Activated naive CD8-positive, alpha-beta T cell treated with anti-CD3 and anti-CD28 coated beads, Interleukin-2, amount 50 U/mL, for 24 hours (primary cell): ENCODE data around the gene ARHGAP15.
A peak's percentile ranks its signal among the peaks of the same experiment; 100 is the strongest.

Experiments
- ATAC-seq: fragments of 150-1000 bp; cut with Tn5 transposase; one replicate; pipeline ENCODE4 v1.10.0; 2021
- DNase-seq: peaks from one replicate; pipeline ENCODE4 v3.0.0; 2021
- H3K27ac Mint-ChIP-seq: one replicate; pipeline ENCODE4 v1.8.0; 2021; ENCODE audit warnings: mild to moderate bottlenecking, mixed read lengths
- H3K27me3 Mint-ChIP-seq: one replicate; pipeline ENCODE4 v1.8.0; 2021; ENCODE audit warnings: mixed read lengths
- H3K36me3 Mint-ChIP-seq: one replicate; pipeline ENCODE4 v1.8.0; 2021; ENCODE audit warnings: low read depth, mixed read lengths
- H3K4me1 Mint-ChIP-seq: one replicate; pipeline ENCODE4 v1.8.0; 2021; ENCODE audit warnings: mixed read lengths
- H3K4me3 Mint-ChIP-seq: one replicate; pipeline ENCODE4 v1.8.0; 2021; ENCODE audit warnings: mild to moderate bottlenecking, moderate library complexity, mixed read lengths
- H3K9me3 Mint-ChIP-seq: one replicate; pipeline ENCODE4 v1.8.0; 2021; ENCODE audit warnings: mixed read lengths

Gene ARHGAP15

DNA sequence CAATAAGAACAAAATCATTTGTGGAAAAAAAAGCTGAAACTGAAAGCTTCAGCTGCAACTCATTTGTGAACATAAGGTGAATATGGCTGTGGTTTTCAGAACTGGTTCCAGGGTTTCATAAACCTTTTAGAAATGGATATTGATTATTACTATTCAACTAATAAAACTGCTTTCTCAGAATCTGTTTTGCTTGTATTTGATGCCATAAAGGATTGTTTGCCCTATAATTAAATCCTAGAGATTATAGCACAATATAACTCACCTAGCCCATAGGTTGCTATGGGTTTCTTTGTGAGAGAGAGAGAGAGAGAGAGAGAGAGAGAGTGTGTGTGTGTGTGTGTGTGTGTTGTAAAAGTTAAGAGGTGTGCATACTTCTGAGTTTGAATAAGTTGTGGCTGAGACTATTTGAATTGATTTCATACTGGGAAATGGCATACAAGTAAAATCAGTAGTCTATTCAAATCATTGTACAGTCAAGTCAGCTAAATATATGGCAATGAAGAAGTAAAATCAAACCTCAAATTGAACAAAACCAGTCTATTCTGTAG, 339.2 kb downstream of the ARHGAP15 start:
- H3K9me3 Mint-ChIP-seq, result no peaks in the 10 kb centered on the region
- peak overlapping the region; percentile 64 for H3K27ac Mint-ChIP-seq
- H3K4me3 Mint-ChIP-seq, result no peak overlapping the region
- ATAC-seq (peak; percentile 72), DNase-seq (no peak)
- H3K36me3 Mint-ChIP-seq, result peaks cover 10% of the 10 kb centered on the region
- peaks cover 30% of the 10 kb centered on the region for H3K4me1 Mint-ChIP-seq
- H3K27me3 Mint-ChIP-seq, result no peaks in the 10 kb centered on the region

DNA sequence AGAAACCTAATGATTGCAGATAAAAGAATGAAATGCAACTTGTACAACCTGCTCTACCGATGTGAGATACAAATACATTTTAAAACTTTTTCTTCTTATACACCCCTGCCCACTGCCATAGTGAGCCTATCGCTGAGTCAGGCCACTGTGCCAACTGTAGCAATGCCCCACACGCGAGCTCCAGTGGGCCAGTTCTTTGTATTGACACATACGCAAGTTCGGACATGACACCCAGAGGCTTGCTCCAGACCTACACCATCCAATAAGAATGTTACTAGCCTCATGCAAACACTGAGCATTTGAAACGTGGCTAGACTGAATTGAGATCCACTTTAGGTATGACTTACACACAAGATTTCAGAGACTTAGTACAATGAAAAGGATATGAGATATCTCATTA, 340.1 kb downstream of the ARHGAP15 start:
- no peak overlapping the region for H3K27ac Mint-ChIP-seq
- peaks cover 25% of the 10 kb centered on the region for H3K4me1 Mint-ChIP-seq
- no peak overlapping the region for H3K4me3 Mint-ChIP-seq
- ATAC-seq (no peak), DNase-seq (no peak)
- H3K27me3 Mint-ChIP-seq, result no peaks in the 10 kb centered on the region
- no peaks in the 10 kb centered on the region for H3K9me3 Mint-ChIP-seq
- peaks cover 13% of the 10 kb centered on the region for H3K36me3 Mint-ChIP-seq

DNA sequence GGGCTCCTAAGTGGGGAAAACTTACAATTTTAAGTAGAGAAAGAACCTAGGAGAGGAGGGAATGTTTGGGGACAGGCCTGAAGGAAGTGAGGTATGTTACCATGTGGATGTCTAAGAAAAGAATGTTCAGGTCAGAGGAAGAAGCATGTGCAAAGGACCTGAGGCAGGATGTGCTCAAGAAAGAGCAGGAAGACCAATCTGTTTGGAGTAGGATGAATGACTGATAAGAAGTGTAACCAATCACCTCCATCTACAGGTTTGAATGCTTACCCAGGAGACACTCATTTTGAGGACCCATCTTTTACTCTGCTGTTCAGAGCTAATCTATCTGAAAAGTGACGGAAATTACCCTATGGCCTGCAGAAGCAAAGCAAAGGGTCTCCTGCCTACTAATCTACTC, 342.3 kb downstream of the ARHGAP15 start:
- DNase-seq (no peak), ATAC-seq (no peak)
- peaks cover 12% of the 10 kb centered on the region for H3K36me3 Mint-ChIP-seq
- H3K4me3 Mint-ChIP-seq, result no peak overlapping the region
- H3K27ac Mint-ChIP-seq, result no peak overlapping the region
- H3K4me1 Mint-ChIP-seq, result peaks cover 31% of the 10 kb centered on the region
- H3K27me3 Mint-ChIP-seq, result no peaks in the 10 kb centered on the region
- no peaks in the 10 kb centered on the region for H3K9me3 Mint-ChIP-seq

DNA sequence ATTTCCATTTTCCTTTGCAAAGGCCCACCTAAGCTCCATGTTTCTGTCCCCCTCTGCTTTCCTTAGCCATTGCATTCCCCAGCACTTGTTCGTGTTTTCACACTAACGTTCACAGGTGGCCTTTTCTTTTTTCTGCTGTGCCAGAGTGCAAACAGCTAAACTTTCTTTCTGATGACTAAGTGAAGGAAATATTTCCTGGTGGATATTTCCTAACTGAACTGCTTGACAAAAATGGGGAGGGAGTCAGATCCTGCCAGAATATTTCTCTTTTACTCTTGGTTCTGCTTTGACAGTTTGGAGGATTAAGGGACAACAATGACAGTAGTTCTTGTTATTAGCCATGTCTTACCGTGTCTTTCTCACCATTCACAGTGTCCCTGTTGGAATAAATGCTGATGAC, 344.0 kb downstream of the ARHGAP15 start:
- H3K36me3 Mint-ChIP-seq, result peaks cover 12% of the 10 kb centered on the region
- no peak overlapping the region for H3K4me3 Mint-ChIP-seq
- ATAC-seq (no peak), DNase-seq (no peak)
- no peaks in the 10 kb centered on the region for H3K27me3 Mint-ChIP-seq
- H3K9me3 Mint-ChIP-seq, result no peaks in the 10 kb centered on the region
- H3K27ac Mint-ChIP-seq, result no peak overlapping the region
- H3K4me1 Mint-ChIP-seq, result peaks cover 32% of the 10 kb centered on the region

DNA sequence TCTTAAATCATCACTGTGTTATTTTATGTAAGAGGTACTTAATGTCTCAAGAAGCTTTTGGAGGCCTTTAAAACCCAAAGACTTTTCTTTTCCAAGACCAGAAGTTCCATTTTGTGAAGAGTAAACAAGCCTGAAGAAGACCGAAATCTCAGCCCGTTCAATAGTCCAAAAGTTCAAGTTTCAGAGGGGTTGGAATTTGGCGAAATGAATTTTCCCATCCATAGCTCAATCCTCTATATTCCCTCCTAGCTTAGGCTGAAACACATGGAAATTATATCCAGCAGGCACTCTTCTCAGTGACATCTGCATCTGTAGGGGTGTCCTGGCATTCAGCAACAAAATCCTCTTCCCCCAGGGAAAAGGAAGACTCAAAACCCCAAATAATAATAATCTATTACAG, 344.6 kb downstream of the ARHGAP15 start:
- H3K4me3 Mint-ChIP-seq, result no peak overlapping the region
- H3K27me3 Mint-ChIP-seq, result no peaks in the 10 kb centered on the region
- ATAC-seq (no peak), DNase-seq (no peak)
- peaks cover 12% of the 10 kb centered on the region for H3K36me3 Mint-ChIP-seq
- H3K27ac Mint-ChIP-seq, result no peak overlapping the region
- no peaks in the 10 kb centered on the region for H3K9me3 Mint-ChIP-seq
- H3K4me1 Mint-ChIP-seq, result peaks cover 27% of the 10 kb centered on the region

DNA sequence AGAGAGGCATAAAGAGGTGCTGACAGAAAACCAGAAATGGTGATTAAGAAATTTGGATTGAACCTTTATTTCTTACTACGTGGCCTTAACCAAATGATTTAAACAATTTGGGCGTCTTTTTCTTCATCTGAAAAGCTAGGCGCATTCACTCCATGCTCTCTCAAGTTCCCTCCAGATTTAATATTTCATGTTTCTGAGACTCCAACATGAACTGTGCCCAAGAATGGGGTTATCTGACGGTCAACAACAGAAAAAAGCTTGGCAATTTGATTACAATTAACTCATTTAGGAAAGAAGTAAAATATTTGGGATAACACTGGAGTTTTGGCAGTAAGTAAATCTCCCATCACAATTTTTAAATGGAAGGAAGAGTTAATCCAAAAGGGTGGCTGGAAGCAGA, 345.4 kb downstream of the ARHGAP15 start:
- H3K27me3 Mint-ChIP-seq, result no peaks in the 10 kb centered on the region
- DNase-seq (no peak), ATAC-seq (no peak)
- no peaks in the 10 kb centered on the region for H3K9me3 Mint-ChIP-seq
- H3K36me3 Mint-ChIP-seq, result peaks cover 12% of the 10 kb centered on the region
- H3K4me3 Mint-ChIP-seq, result no peak overlapping the region
- H3K4me1 Mint-ChIP-seq, result peaks cover 21% of the 10 kb centered on the region
- no peak overlapping the region for H3K27ac Mint-ChIP-seq

DNA sequence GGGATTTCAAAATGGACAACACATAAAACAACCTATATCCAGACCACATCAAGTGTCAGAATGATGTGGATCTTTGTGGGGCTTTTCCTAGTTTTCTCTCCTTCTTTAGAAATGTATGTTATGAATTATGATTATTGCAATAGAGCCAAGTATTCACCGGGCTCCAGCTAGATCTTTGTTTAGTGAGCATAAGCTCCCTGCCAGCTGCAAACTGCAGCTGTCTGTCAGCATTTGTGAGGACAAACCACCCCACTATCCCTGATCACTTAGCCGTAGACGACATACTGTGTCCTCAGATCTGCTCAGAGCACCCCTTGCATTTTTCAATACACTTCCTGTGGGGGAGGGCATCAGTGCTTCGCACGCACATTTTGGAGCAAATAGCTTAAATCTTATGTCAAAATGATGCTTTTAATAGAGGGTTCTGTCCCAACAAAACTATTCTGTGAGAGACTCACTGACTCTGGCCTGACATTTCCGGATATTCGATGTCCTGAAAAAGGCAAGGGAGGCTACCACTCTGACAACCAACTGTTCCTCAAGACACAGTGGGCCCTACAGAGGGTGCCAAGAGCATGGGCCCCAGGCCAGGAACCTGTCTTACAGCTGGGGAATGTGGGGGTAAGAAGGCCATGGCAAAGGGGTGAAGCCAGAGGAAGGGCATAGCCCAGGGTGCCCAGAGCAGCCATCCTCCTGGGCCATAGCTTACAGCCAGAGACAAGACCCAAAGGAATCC, 346.0 kb downstream of the ARHGAP15 start:
- H3K27ac Mint-ChIP-seq, result no peak overlapping the region
- ATAC-seq, result no peak
- H3K9me3 Mint-ChIP-seq, result no peaks in the 10 kb centered on the region
- H3K4me3 Mint-ChIP-seq, result no peak overlapping the region
- H3K36me3 Mint-ChIP-seq, result peaks cover 12% of the 10 kb centered on the region
- DNase-seq, result no peak
- H3K27me3 Mint-ChIP-seq, result no peaks in the 10 kb centered on the region
- H3K4me1 Mint-ChIP-seq, result peaks cover 21% of the 10 kb centered on the region

DNA sequence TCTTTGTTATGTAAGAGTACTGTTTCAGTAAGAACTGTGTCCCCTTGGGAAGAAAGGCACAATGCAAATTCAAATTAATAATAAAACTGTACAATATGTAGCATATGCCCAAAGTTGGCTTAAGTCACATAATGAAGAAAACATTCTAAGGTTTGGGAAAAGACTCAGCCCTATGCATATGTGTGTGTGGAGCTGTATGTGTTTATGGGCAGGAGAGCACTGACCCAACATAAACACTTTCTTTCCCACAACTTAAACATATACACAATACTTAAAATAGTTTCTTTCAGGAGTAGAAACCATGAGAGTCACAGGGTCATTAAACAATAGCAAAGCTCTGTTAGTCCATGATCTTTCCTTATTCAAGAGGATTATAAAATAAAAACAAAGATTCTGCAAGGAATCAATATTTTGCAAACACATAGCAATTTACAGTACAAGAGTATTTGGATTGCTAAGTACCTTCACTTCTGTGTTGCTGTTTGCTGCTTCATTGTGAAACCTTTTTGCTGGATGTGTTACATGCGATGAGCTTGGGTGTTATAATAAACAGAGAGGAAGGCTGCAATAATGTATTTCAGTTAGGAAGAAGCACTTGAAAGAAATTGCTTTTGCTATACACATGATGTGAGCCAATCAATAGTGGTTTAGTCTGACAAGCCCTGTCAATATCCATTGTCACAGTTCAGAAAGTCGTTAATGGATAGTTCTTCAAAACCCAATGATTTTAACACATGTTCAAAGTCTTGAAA, 347.3 kb downstream of the ARHGAP15 start:
- Mint-ChIP-seq H3K36me3 (peaks cover 11% of the 10 kb centered on the region), H3K9me3 (no peaks in the 10 kb centered on the region), H3K4me3 (no peak overlapping the region), H3K4me1 (peaks cover 27% of the 10 kb centered on the region), H3K27me3 (no peaks in the 10 kb centered on the region), H3K27ac (no peak overlapping the region)
- ATAC-seq, result no peak
- DNase-seq, result no peak

DNA sequence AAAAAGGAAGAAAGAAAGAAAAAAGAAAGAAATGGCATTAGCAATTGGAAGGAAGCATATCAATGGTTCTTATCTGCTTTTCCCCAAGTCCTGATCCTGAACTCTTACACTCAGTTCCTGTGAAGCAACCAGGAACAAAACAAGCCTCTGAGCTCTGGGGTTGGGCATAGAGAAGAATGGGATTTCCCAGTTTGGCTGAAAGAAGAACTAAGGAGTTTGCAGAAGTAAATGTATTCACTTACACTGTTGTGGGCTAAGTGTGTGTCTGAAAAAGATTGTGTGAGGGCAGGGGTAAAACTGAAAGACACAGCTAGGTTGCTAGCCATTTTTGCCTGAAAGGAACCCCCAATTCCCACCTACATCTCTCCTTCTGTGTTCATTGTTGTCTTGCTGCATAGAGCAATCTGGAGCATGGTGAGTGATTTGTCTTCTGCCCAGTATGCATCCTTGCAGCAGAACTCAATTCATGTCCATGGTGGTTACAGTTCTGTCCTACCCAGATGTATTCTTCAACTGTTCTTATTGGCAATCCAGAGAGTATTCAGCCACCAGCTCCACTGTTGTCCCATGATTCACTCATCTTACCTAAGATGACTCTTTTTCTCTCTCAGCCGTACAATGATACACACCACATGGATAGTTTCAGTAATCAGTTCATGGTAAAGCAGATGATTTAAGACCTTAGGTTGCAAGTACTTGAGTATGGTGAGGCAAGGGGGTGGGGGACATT, 348.7 kb downstream of the ARHGAP15 start:
- H3K4me1 Mint-ChIP-seq, result peaks cover 30% of the 10 kb centered on the region
- ATAC-seq, result peak; percentile 36
- no peak for DNase-seq
- H3K9me3 Mint-ChIP-seq, result no peaks in the 10 kb centered on the region
- H3K27ac Mint-ChIP-seq, result no peak overlapping the region
- peaks cover 4% of the 10 kb centered on the region for H3K36me3 Mint-ChIP-seq
- H3K27me3 Mint-ChIP-seq, result no peaks in the 10 kb centered on the region
- H3K4me3 Mint-ChIP-seq, result no peak overlapping the region

DNA sequence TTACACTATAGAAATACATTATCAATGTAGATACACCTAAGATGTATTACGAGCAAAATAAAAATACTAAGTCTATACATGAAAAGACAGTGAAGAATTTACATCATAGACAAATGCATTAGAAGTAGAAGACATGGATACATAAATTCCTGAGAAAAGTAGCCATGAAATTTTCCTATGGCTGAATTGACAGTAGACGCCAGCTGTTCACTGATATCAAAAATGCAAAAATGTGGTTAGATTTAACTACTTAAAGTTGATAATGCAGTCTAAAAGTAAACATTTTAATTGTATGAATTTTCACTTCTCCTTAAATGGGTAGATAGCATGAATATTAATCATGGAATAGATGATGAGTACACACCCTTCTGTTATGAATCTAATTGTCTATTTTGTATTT, 350.9 kb downstream of the ARHGAP15 start:
- ATAC-seq, result no peak
- H3K9me3 Mint-ChIP-seq, result no peaks in the 10 kb centered on the region

DNA sequence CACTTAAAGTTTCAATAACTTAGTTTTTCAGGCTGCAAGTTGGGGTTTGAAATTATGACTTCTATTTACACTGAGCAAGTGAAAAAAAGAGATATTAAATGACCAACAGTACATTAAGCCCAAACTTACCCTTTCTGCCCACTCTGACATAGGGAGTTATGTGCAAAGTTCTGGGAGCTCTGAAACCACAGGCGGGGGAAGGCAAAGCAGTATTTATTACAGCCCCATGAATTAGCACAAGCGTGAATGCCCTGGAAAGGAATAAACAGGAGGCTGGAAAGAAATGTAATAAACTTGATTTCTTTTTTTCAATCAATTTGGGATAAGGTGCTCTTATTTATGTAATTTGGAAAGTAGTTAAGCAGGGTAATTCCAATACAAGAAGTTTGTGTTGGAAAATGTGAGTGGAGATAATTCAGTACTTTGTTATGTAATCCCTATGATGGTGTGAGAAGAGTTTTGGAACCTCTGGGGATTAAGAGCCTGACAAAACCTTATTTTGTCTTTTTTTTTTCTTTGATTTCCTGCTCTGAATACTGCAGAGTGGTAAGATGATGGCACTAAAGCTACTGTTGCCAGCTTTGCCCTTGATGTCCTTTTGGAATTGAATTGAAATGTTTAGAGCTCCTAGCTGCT, 351.5 kb downstream of the ARHGAP15 start:
- H3K4me3 Mint-ChIP-seq, result no peak overlapping the region
- peaks cover 26% of the 10 kb centered on the region for H3K4me1 Mint-ChIP-seq

More for the DNA sequence above, 350.9 kb downstream of the ARHGAP15 start:
- no peak overlapping the region for H3K4me3 Mint-ChIP-seq
- H3K27ac Mint-ChIP-seq, result no peak overlapping the region
- peaks cover 27% of the 10 kb centered on the region for H3K4me1 Mint-ChIP-seq
- H3K36me3 Mint-ChIP-seq, result peaks cover 3% of the 10 kb centered on the region
- no peaks in the 10 kb centered on the region for H3K27me3 Mint-ChIP-seq
- no peak for DNase-seq

DNA sequence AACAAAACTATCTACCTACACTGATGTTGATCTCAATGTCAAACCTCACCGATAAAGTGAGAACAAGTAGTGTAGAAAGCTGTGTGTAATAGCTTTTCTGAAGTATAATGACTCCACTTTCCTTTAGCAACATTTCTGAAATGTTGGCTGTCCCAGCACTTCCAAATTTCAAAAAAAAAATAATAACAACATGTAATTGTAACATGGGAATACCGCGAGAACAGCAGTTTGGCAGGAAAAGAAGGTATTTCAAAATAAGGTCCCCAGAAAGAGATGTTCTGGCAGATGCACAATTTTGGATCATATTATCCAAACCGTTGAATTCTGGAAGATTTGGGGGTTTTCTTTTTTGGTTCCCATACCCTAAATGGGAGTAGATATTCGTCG, 352.0 kb downstream of the ARHGAP15 start:
- H3K4me3 Mint-ChIP-seq, result no peak overlapping the region
- no peaks in the 10 kb centered on the region for H3K27me3 Mint-ChIP-seq
- H3K4me1 Mint-ChIP-seq, result peaks cover 26% of the 10 kb centered on the region
- peaks cover 3% of the 10 kb centered on the region for H3K36me3 Mint-ChIP-seq
- no peak overlapping the region for H3K27ac Mint-ChIP-seq
- no peaks in the 10 kb centered on the region for H3K9me3 Mint-ChIP-seq
- ATAC-seq (no peak), DNase-seq (no peak)

More for the DNA sequence above, 351.5 kb downstream of the ARHGAP15 start:
- Mint-ChIP-seq H3K9me3 (no peaks in the 10 kb centered on the region), H3K27me3 (no peaks in the 10 kb centered on the region), H3K27ac (peak overlapping the region; percentile 19), H3K36me3 (peaks cover 3% of the 10 kb centered on the region)
- ATAC-seq (no peak), DNase-seq (no peak)

DNA sequence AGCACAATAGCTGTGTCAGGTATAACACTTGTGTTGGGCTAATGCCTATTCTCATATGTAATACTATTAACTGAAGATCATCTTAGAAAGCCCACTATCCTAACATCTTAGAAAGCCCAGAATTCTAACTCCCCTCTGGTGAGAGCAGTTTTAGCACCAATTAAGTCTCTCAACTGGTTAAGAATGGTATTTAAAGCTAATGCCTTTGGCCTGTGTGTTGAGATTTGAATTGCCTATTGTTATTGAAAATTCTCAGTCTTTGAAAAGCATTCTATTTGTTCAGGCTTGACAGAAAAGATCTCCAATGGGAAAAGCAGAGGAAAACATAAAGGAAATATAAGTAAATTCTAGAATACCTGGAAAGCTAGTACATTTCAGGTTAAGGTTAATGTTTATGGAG, 352.5 kb downstream of the ARHGAP15 start:
- ATAC-seq, result no peak

DNA sequence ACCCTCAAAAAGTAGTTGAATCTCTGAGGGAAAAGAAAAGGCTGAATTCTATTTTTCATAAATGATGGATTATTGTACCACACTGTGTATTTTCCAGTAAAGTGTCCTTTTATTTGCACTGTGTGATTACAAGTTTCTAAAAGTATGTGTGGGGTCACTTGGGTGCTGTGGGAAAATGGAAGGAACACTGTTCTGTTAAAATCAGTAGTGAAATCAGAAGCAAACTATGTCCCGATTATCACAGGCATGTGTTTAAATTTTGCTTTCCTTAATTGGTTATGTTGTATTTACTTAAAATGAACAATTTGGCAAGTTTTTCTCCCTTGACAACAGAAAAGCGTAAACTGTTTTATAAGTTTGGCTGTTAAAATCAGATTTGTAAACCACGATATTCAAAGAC, 353.1 kb downstream of the ARHGAP15 start:
- DNase-seq (no peak), ATAC-seq (no peak)
- Mint-ChIP-seq H3K9me3 (no peaks in the 10 kb centered on the region), H3K27ac (no peak overlapping the region), H3K36me3 (peaks cover 7% of the 10 kb centered on the region), H3K4me1 (peaks cover 26% of the 10 kb centered on the region), H3K4me3 (no peak overlapping the region), H3K27me3 (no peaks in the 10 kb centered on the region)

More for the DNA sequence above, 352.5 kb downstream of the ARHGAP15 start:
- no peak overlapping the region for H3K27ac Mint-ChIP-seq
- peaks cover 26% of the 10 kb centered on the region for H3K4me1 Mint-ChIP-seq
- H3K36me3 Mint-ChIP-seq, result peaks cover 3% of the 10 kb centered on the region
- no peak overlapping the region for H3K4me3 Mint-ChIP-seq
- no peaks in the 10 kb centered on the region for H3K9me3 Mint-ChIP-seq
- H3K27me3 Mint-ChIP-seq, result no peaks in the 10 kb centered on the region
- no peak for DNase-seq
